ENCODE measurements around the gene TANC1. TPM values are rescaled to one million over a fixed set of nuclear protein-coding genes. Genes with fewer than 3 reads are reported as not detected.

Gene TANC1
- total and polyA plus RNA-seq, 4 donors: 23.0 to 31.6 (median 25.0) TPM

DNA sequence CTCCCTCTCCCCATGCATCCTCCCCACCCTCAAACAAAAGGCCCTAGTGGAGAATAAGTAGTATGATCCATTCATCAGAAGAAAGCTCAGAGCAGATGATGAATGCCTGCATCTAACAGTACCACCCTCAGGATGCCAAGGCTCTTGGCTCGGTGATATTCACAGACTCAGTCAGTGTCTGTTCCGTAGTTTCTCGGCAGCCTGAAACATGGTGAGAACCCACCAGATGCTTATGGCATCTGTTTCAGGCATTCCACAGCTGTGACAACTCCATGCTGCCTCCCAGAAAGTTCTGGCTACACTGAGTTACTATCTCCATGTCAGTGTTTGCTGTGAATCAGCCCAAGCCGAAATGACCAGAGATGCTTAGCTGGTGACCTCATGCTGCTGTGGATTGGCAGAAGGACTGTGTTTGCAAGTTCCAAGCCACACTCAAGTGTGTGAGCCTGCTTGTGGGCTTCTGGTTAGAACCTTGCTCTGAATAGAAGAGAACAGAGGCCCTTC, 234.2 kb downstream of the TANC1 start:
- H3K4me3 ChIP-seq (ENCODE audit: low read depth, low read length): no peak overlapping the region
- peaks cover 2% of the 10 kb centered on the region for H3K36me3 ChIP-seq (ENCODE audit: control insufficient read depth, insufficient read depth, low read length)
- peak in 3 of 6 donors; percentile 31 to 76 (median 57) for DNase-seq (ENCODE audit: low read depth in 4 of 6, low spot score in 6 of 6)
- WGBS (ENCODE audit: insufficient coverage): 41% methylated on average over 4 of the region's 4 CpGs
- no peaks in the 10 kb centered on the region for H3K9me3 ChIP-seq (ENCODE audit: control insufficient read depth, insufficient read depth, low read length)
- H3K4me1 ChIP-seq (ENCODE audit: control insufficient read depth, insufficient read depth, low read length): peaks cover 20% of the 10 kb centered on the region
- H3K27ac ChIP-seq (ENCODE audit: low read depth, low read length): no peak overlapping the region
- no peaks in the 10 kb centered on the region for H3K27me3 ChIP-seq (ENCODE audit: control insufficient read depth, insufficient read depth, low read length)

DNA sequence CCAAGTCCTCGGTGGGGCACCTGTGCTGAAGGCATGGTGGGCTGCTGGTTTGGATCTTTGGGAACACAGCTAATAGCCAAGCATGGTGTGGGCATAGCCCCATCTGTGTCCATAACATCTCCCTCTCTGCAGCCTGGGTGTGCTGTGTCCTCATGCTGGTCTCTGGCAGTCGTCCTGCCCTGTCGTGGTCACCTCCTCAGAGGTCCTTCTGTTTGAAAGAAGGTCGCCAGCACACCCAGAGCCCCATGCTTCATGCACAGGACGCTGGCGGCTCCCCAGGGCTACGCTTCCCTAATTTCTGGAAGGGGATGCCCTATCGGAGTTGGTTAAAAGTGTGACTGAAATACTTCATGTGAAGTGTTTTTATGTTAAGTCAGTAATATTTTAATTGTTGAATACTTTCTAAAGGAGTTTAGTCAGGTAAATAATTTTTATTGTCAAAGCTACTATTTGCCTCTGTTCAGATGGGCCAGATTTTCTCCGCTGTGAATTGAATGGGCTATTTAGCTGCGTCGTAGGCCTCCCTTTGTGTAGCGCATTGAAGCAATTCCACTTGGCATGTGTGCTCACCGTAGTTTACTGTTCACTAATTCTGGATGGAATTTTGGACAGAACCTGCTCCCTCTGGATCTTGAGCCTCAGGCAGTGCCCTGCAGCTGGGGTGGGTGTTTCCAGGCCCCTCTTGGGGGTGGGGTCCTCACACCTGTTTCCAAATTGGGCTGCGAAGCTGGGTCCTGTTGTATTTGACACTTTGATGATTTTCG, 236.1 kb downstream of the TANC1 start:
- 60% methylated on average over 15 of the region's 15 CpGs for WGBS (ENCODE audit: insufficient coverage)
- Histone ChIP-seq H3K9me3 (ENCODE audit: control insufficient read depth, insufficient read depth, low read length) (no peaks in the 10 kb centered on the region), H3K27me3 (ENCODE audit: control insufficient read depth, insufficient read depth, low read length) (no peaks in the 10 kb centered on the region), H3K4me3 (ENCODE audit: low read depth, low read length) (no peak overlapping the region), H3K27ac (ENCODE audit: low read depth, low read length) (no peak overlapping the region), H3K4me1 (ENCODE audit: control insufficient read depth, insufficient read depth, low read length) (peaks cover 24% of the 10 kb centered on the region), H3K36me3 (ENCODE audit: control insufficient read depth, insufficient read depth, low read length) (peaks cover 2% of the 10 kb centered on the region)
- peak in 2 of 6 donors; percentile 49 to 53 for DNase-seq (ENCODE audit: low read depth in 4 of 6, low spot score in 6 of 6)

DNA sequence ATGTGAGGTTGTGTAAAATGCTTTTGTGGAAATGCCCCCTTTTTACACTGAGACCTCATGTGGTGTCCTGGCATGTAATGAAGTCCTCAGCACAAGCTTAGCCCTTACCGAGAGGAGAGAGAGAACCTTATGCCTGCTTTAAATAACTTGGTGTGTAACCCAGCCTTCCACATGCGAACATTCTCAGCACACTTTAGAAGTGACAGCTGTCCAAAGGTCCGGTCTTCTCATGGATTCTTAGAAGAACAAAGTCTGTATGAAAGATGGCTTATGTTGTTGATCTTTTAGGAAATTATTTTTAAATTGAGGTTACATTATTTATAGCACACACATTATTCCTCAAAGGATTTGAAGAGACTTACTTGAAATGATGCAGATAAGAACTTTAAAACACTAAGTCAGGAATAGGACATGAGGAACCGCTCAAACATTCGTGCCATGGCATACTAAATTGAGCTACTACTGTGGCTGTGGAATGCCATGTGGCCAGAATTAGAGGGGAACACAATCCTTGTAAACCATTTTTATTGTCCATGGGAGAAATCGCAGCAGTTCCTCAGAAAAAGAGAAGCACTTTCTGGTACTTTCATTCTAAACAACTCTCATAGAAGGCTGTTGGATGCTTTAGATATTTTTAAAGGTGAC, 238.4 kb downstream of the TANC1 start:
- Histone ChIP-seq H3K36me3 (ENCODE audit: control insufficient read depth, insufficient read depth, low read length) (peaks cover 2% of the 10 kb centered on the region), H3K4me3 (ENCODE audit: low read depth, low read length) (no peak overlapping the region), H3K9me3 (ENCODE audit: control insufficient read depth, insufficient read depth, low read length) (no peaks in the 10 kb centered on the region), H3K4me1 (ENCODE audit: control insufficient read depth, insufficient read depth, low read length) (peaks cover 37% of the 10 kb centered on the region), H3K27ac (ENCODE audit: low read depth, low read length) (no peak overlapping the region), H3K27me3 (ENCODE audit: control insufficient read depth, insufficient read depth, low read length) (no peaks in the 10 kb centered on the region)
- DNase-seq (ENCODE audit: low read depth in 4 of 6, low spot score in 6 of 6): no peak
- WGBS (ENCODE audit: insufficient coverage): 100% methylated on average over 1 of the region's 6 CpGs

DNA sequence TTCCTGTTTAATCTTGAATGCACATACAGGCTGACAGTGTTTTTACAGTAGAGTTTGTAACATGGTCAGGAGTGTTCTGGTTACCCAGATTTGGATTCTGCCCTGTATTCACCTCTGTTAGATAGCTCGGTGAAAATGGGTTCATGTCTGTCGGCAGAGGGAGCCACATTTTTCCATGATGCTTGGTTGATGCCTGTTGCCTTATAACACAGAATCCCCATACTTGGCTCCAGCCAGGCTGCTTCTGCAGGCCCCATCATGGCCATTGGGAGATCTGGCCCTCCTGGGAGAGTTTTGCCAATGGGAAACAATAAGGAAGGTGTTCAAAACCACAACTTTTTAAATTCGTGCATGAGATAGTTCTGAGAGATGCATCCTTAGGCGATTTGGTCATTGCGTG, 240.0 kb downstream of the TANC1 start:
- Histone ChIP-seq H3K9me3 (ENCODE audit: control insufficient read depth, insufficient read depth, low read length) (no peaks in the 10 kb centered on the region), H3K27me3 (ENCODE audit: control insufficient read depth, insufficient read depth, low read length) (no peaks in the 10 kb centered on the region), H3K4me3 (ENCODE audit: low read depth, low read length) (no peak overlapping the region), H3K4me1 (ENCODE audit: control insufficient read depth, insufficient read depth, low read length) (peaks cover 34% of the 10 kb centered on the region), H3K36me3 (ENCODE audit: control insufficient read depth, insufficient read depth, low read length) (peaks cover 2% of the 10 kb centered on the region), H3K27ac (ENCODE audit: low read depth, low read length) (no peak overlapping the region)
- no peak for DNase-seq (ENCODE audit: low read depth in 4 of 6, low spot score in 6 of 6)
- WGBS (ENCODE audit: insufficient coverage): 91% methylated on average over 5 of the region's 5 CpGs

DNA sequence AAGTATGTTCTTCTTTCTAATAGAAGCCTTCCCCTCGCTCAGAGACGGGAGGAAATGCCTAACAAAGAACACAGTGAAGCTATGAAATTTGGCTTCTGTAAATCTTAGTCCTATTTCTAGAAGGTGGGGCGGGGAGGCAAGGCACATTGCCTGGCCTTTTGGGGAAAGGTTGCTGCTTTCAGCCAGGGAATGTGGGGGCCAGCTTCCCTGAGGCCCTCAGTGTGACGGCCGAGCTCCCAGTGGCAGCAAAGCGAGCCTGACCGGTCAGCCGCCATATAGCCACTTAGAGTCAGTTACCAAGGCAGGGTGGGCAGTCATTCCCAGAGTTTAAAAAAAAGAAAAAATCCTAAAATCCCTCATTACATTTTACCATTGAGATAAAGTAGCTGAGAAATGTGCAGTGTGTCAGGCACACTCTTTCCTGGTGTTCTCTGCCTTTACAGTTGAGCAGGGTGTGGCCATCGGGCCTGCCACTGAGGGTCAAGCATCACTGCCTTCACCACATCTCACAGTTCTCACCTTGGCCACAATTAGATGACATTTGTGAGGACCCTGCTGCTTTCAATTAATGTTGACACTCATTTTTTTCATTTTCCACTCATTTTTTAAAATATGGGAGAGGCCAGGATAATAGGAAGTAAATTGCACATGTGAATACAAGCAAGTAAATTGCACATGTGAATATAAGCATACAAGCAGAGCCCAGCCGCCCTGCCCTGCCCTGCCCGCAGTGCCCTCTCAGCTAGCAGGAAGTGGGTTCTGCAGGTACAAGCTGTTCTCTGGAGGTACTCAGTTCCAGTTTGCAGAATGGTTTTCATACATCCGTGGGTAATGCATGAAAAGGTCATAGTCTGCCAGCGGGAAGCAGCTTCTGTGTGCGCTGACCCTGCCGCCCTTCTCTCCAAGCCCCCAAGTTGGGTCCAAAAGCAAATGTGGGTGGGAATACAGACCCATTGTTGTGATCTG, 241.2 kb downstream of the TANC1 start:
- no peak for DNase-seq (ENCODE audit: low read depth in 4 of 6, low spot score in 6 of 6)
- H3K27me3 ChIP-seq (ENCODE audit: control insufficient read depth, insufficient read depth, low read length): no peaks in the 10 kb centered on the region
- 82% methylated on average over 12 of the region's 15 CpGs for WGBS (ENCODE audit: insufficient coverage)
- no peak overlapping the region for H3K4me3 ChIP-seq (ENCODE audit: low read depth, low read length)
- H3K4me1 ChIP-seq (ENCODE audit: control insufficient read depth, insufficient read depth, low read length): peaks cover 28% of the 10 kb centered on the region
- no peaks in the 10 kb centered on the region for H3K9me3 ChIP-seq (ENCODE audit: control insufficient read depth, insufficient read depth, low read length)
- peaks cover 2% of the 10 kb centered on the region for H3K36me3 ChIP-seq (ENCODE audit: control insufficient read depth, insufficient read depth, low read length)
- H3K27ac ChIP-seq (ENCODE audit: low read depth, low read length): no peak overlapping the region

DNA sequence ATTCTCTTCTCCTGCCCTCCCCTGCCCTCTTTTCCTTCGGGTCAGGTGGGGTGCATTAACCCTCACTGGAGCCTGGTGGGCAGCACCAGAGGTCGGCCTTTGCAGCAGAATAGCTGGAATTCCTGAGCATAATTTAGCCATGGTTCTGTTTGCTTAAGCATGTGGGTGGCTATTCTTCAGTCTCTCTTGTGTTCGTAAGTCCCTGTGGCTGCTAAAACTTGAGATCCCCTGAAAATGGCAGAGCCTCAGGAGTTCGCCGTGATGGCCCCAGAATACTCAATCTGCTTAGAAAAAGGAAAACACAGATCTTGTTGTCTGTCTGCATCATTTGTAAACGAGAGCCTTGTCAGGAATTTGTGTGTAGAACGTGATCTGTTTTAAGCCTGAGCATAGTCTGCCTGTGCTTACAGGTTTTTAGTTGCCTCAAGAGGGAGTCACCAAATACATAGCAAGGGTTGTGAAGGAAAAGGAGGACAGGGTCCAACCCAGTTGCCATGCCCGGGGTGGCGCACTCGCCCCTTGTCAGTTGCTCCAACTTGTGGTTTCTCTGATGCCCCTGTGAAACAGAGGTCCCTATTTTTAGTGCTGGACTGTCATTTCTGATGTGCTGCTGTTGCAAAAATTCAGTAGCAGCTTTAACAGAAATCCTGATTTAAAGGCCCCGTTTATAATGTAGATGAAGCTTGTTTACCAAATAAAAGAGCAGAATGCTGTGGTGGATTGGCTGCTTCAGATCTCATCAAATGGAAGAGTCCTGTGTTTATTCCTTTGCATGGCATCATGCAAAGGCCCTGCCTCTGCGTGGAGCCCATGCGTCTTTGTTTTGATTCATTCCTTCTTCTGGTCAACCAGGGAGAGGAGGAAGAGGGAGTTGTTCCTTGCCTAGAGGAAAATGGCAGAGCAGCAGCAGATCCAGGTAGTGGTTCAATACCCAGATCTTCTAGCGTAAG, 243.3 kb downstream of the TANC1 start:
- H3K36me3 ChIP-seq (ENCODE audit: control insufficient read depth, insufficient read depth, low read length): peaks cover 3% of the 10 kb centered on the region
- H3K9me3 ChIP-seq (ENCODE audit: control insufficient read depth, insufficient read depth, low read length): no peaks in the 10 kb centered on the region
- 26% methylated on average over 11 of the region's 14 CpGs for WGBS (ENCODE audit: insufficient coverage)
- peak overlapping the region; percentile 20 for H3K27ac ChIP-seq (ENCODE audit: low read depth, low read length)
- DNase-seq (ENCODE audit: low read depth in 4 of 6, low spot score in 6 of 6): peak in 3 of 6 donors; percentile 33 to 81 (median 66)
- H3K4me3 ChIP-seq (ENCODE audit: low read depth, low read length): no peak overlapping the region
- peaks cover 22% of the 10 kb centered on the region for H3K4me1 ChIP-seq (ENCODE audit: control insufficient read depth, insufficient read depth, low read length)
- H3K27me3 ChIP-seq (ENCODE audit: control insufficient read depth, insufficient read depth, low read length): no peaks in the 10 kb centered on the region

DNA sequence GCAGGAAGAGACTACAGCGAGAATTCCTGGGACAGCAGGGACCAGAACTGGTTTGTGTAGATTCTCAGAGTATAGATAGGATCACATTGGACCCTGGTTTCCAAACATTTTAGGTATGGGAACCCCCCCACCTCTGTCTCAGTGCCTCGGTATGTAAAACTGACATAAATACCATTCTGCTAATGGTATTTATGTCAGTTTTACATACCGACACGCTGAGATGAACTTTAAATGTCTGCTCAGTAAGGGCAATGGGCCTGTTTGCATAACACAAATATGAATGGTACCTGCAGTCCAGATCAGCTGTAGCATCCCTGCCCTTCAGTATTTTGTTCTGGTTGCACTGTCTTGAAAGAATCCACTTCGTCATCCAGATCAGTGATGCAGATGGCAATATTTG, 244.9 kb downstream of the TANC1 start:
- WGBS (ENCODE audit: insufficient coverage): 92% methylated on average over 3 of the region's 5 CpGs
- Histone ChIP-seq H3K9me3 (ENCODE audit: control insufficient read depth, insufficient read depth, low read length) (no peaks in the 10 kb centered on the region), H3K4me1 (ENCODE audit: control insufficient read depth, insufficient read depth, low read length) (peaks cover 22% of the 10 kb centered on the region), H3K27me3 (ENCODE audit: control insufficient read depth, insufficient read depth, low read length) (no peaks in the 10 kb centered on the region), H3K4me3 (ENCODE audit: low read depth, low read length) (no peak overlapping the region), H3K36me3 (ENCODE audit: control insufficient read depth, insufficient read depth, low read length) (peaks cover 8% of the 10 kb centered on the region), H3K27ac (ENCODE audit: low read depth, low read length) (no peak overlapping the region)
- no peak for DNase-seq (ENCODE audit: low read depth in 4 of 6, low spot score in 6 of 6)

DNA sequence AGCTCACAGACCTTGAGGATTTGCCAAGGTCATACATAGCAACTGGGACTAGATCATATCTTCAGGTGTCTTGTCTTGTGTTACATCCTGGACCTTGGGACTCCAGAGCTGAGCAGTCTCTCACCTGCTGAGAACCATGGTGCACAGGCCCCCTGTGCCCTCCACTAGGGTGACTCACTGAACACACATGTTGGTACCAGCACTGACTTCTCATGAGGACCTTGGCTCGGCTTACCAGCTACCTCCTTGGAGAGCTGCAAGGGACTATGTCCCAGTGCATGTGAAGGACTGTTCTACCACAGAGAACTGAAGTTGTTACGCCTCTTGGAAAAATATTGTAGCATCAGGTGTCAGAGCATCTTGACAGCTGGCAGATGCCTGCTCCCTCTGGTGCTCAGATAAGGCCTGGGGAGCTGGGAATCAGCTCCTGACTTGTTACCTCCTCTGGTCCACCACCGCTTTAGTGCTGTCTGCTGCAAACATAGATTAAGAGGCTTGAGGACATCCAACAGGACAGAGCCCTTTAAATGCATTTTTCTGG, 246.0 kb downstream of the TANC1 start:
- H3K4me3 ChIP-seq (ENCODE audit: low read depth, low read length): no peak overlapping the region
- no peaks in the 10 kb centered on the region for H3K9me3 ChIP-seq (ENCODE audit: control insufficient read depth, insufficient read depth, low read length)
- H3K27ac ChIP-seq (ENCODE audit: low read depth, low read length): no peak overlapping the region
- DNase-seq (ENCODE audit: low read depth in 4 of 6, low spot score in 6 of 6): no peak
- 100% methylated on average over 2 of the region's 3 CpGs for WGBS (ENCODE audit: insufficient coverage)
- peaks cover 20% of the 10 kb centered on the region for H3K4me1 ChIP-seq (ENCODE audit: control insufficient read depth, insufficient read depth, low read length)
- H3K27me3 ChIP-seq (ENCODE audit: control insufficient read depth, insufficient read depth, low read length): no peaks in the 10 kb centered on the region
- H3K36me3 ChIP-seq (ENCODE audit: control insufficient read depth, insufficient read depth, low read length): peaks cover 14% of the 10 kb centered on the region
